ENCODE data around the gene NKX2-2. TPM values are rescaled to one million over a fixed set of nuclear protein-coding genes. Genes with fewer than 3 reads are reported as not detected.

Gene NKX2-2
- total RNA-seq, 1 experiment from 2014 or later, result not detected

GRCh38 chr20:21513181-21513663, 642 bp downstream of the NKX2-2 start:
- POLR2A ChIA-PET, result no interaction called here
- Histone ChIP-seq H3K36me3 (ENCODE audit: control insufficient read depth, insufficient read depth, low read length) (no peaks in the 10 kb centered on the region), H3K4me1 (no peaks in the 10 kb centered on the region), H3K27me3 (replicated peaks; ENCODE audit: control insufficient read depth, insufficient read depth, low read length) (no peaks in the 10 kb centered on the region; the same call in 1 of the 2 replicates), H3K9me3 (no peaks in the 10 kb centered on the region; the same call in 1 of the 2 replicates), H3K4me3 (ENCODE audit: low read depth, low read length) (no peak overlapping the region)
- Mint-ChIP-seq H3K4me1 (ENCODE audit: low read depth, unreplicated experiment) (no peaks in the 10 kb centered on the region), H3K9me3 (ENCODE audit: unreplicated experiment) (peaks cover 2% of the 10 kb centered on the region), H3K36me3 (ENCODE audit: insufficient read depth, unreplicated experiment) (no peaks in the 10 kb centered on the region), H3K4me3 (ENCODE audit: unreplicated experiment) (no peak overlapping the region), H3K27ac (ENCODE audit: unreplicated experiment) (no peak overlapping the region), H3K27me3 (ENCODE audit: insufficient read depth, unreplicated experiment) (peaks cover 16% of the 10 kb centered on the region)
- CTCF ChIA-PET, result no interaction called here
- DNase-seq, result no peak
- intact Hi-C loops (cut with micrococcal nuclease; ENCODE audit: unreplicated experiment), result no loop called here
- no peak for TF ChIP-seq CTCF (IDR thresholded peaks at IDR 0.05; ENCODE audit: insufficient read depth in 1 of 2, low read depth in 1 of 2, low read length in 1 of 2, severe bottlenecking in 1 of 2, unreplicated experiment in 1 of 2)
- no TSS peak for BruUV-seq (replicated peaks)

- intact Hi-C loops (cut with micrococcal nuclease; ENCODE audit: unreplicated experiment), result no loop called here
- H3K4me3 Mint-ChIP-seq (ENCODE audit: unreplicated experiment), result no peak overlapping the region
- H3K4me1 ChIP-seq, result no peaks in the 10 kb centered on the region
- H3K36me3 Mint-ChIP-seq (ENCODE audit: insufficient read depth, unreplicated experiment), result no peaks in the 10 kb centered on the region
- H3K9me3 Mint-ChIP-seq (ENCODE audit: unreplicated experiment), result peaks cover 8% of the 10 kb centered on the region
- TF ChIP-seq CTCF (IDR thresholded peaks at IDR 0.05; ENCODE audit: insufficient read depth in 1 of 2, low read depth in 1 of 2, low read length in 1 of 2, severe bottlenecking in 1 of 2, unreplicated experiment in 1 of 2), result no peak
- H3K9me3 ChIP-seq, result no peaks in the 10 kb centered on the region; the same call in 1 of the 2 replicates
- no peak for DNase-seq
- no peaks in the 10 kb centered on the region; the same call in 1 of the 2 replicates for H3K27me3 ChIP-seq (replicated peaks; ENCODE audit: control insufficient read depth, insufficient read depth, low read length)
- CTCF ChIA-PET, result no interaction called here
- H3K36me3 ChIP-seq (ENCODE audit: control insufficient read depth, insufficient read depth, low read length), result no peaks in the 10 kb centered on the region
- no TSS peak for BruUV-seq (replicated peaks)
- H3K27ac Mint-ChIP-seq (ENCODE audit: unreplicated experiment), result no peak overlapping the region
- H3K4me3 ChIP-seq (ENCODE audit: low read depth, low read length), result no peak overlapping the region
- POLR2A ChIA-PET, result no interaction called here
- peaks cover 14% of the 10 kb centered on the region for H3K27me3 Mint-ChIP-seq (ENCODE audit: insufficient read depth, unreplicated experiment)
- no peaks in the 10 kb centered on the region for H3K4me1 Mint-ChIP-seq (ENCODE audit: low read depth, unreplicated experiment)
Observed at GRCh38 chr20:21512634-21513180, 1.2 kb downstream of the NKX2-2 start.

GRCh38 chr20:21511850-21512633, 1.8 kb downstream of the NKX2-2 start:
- no peaks in the 10 kb centered on the region for H3K36me3 ChIP-seq (ENCODE audit: control insufficient read depth, insufficient read depth, low read length)
- CTCF ChIA-PET, result no interaction called here
- H3K27me3 ChIP-seq (replicated peaks; ENCODE audit: control insufficient read depth, insufficient read depth, low read length), result no peaks in the 10 kb centered on the region; the same call in 1 of the 2 replicates
- no TSS peak for BruUV-seq (replicated peaks)
- no peak overlapping the region for H3K4me3 ChIP-seq (ENCODE audit: low read depth, low read length)
- intact Hi-C loops (cut with micrococcal nuclease; ENCODE audit: unreplicated experiment), result no loop called here
- DNase-seq, result no peak
- no peaks in the 10 kb centered on the region; the same call in 1 of the 2 replicates for H3K9me3 ChIP-seq
- peaks cover 9% of the 10 kb centered on the region for H3K9me3 Mint-ChIP-seq (ENCODE audit: unreplicated experiment)
- POLR2A ChIA-PET, result no interaction called here
- no peaks in the 10 kb centered on the region for H3K36me3 Mint-ChIP-seq (ENCODE audit: insufficient read depth, unreplicated experiment)
- peaks cover 11% of the 10 kb centered on the region for H3K27me3 Mint-ChIP-seq (ENCODE audit: insufficient read depth, unreplicated experiment)
- no peak overlapping the region for H3K4me3 Mint-ChIP-seq (ENCODE audit: unreplicated experiment)
- no peaks in the 10 kb centered on the region for H3K4me1 Mint-ChIP-seq (ENCODE audit: low read depth, unreplicated experiment)
- no peak for TF ChIP-seq CTCF (IDR thresholded peaks at IDR 0.05; ENCODE audit: insufficient read depth in 1 of 2, low read depth in 1 of 2, low read length in 1 of 2, severe bottlenecking in 1 of 2, unreplicated experiment in 1 of 2)
- H3K27ac Mint-ChIP-seq (ENCODE audit: unreplicated experiment), result no peak overlapping the region
- H3K4me1 ChIP-seq, result no peaks in the 10 kb centered on the region
